DND-41 (cell line): Measurements from ENCODE around the gene NEK7.
"Not testable (repeated sequence)": the region's sequence is repeated elsewhere in the genome, so short reads cannot be mapped to it uniquely, and the experiment has no call there.

Source experiments
- ATAC-seq: fragments of 200-7000 bp; cut with Tn5 transposase; 3 replicates; pipeline ENCODE4 v1.9.1; 2021; ENCODE audit warnings: low read depth; ENCODE audit not compliant: insufficient read depth
- DNase-seq: peaks from one replicate; pipeline ENCODE4 v3.0.0-alpha.2; 2020
- H2AFZ ChIP-seq: 2 replicates; pipeline ENCODE4 v1.6.0; 2012; ENCODE audit warnings: low read depth, low read length
- H3K27ac ChIP-seq: 2 replicates; pipeline ENCODE4 v1.5.1; 2012; ENCODE audit warnings: low read length, inconsistent platforms
- H3K27me3 ChIP-seq: fragments of 200-600 bp; sonication (generic); 2 replicates; pipeline ENCODE4 v1.6.0; 2012; ENCODE audit warnings: low read length, mild to moderate bottlenecking, inconsistent platforms; ENCODE audit not compliant: insufficient read depth, poor library complexity
- H3K36me3 ChIP-seq: 2 replicates; pipeline ENCODE4 v1.5.1; 2012; ENCODE audit warnings: low read length, inconsistent platforms; ENCODE audit not compliant: insufficient read depth
- H3K4me1 ChIP-seq: 2 replicates; pipeline ENCODE4 v1.5.1; 2012; ENCODE audit warnings: mild to moderate bottlenecking, low read length; ENCODE audit not compliant: insufficient read depth
- H3K4me2 ChIP-seq: 2 replicates; pipeline ENCODE4 v1.6.0; 2012; ENCODE audit warnings: mild to moderate bottlenecking, moderate library complexity, low read length, inconsistent platforms; ENCODE audit not compliant: insufficient read depth
- H3K4me3 ChIP-seq, 2 experiments: fragments of 200-600 bp in 1 of 2; shearing (Covaris generic) in 1 of 2; 2 replicates each; pipeline ENCODE4 v1.5.1; 2012 to 2016; ENCODE audit warnings: inconsistent platforms in 2 of 2, low read length in 2 of 2, mild to moderate bottlenecking in 2 of 2, low read depth in 1 of 2, moderate library complexity in 1 of 2
- H3K79me2 ChIP-seq: 2 replicates; pipeline ENCODE4 v1.6.0; 2012; ENCODE audit warnings: low read length, inconsistent platforms; ENCODE audit not compliant: insufficient read depth
- H3K9ac ChIP-seq: 2 replicates; pipeline ENCODE4 v1.6.0; 2012; ENCODE audit warnings: low read depth, mild to moderate bottlenecking, inconsistent platforms, low read length, moderate library complexity
- H3K9me3 ChIP-seq: 2 replicates; pipeline ENCODE4 v1.5.1; 2012; ENCODE audit warnings: low read length, moderate library complexity, mild to moderate bottlenecking, inconsistent platforms; ENCODE audit not compliant: insufficient read depth, severe bottlenecking
- H4K20me1 ChIP-seq: 2 replicates; pipeline ENCODE4 v1.6.0; 2012; ENCODE audit warnings: low read length; ENCODE audit not compliant: insufficient read depth
- CTCF ChIP-seq: IDR thresholded peaks from 2 replicates; pipeline ENCODE4 v1.5.1; 2012; ENCODE audit warnings: borderline replicate concordance, low read length, moderate library complexity, mild to moderate bottlenecking; ENCODE audit not compliant: poor library complexity, severe bottlenecking; ENCODE audit errors: extremely low read depth
- EZH2 ChIP-seq: IDR thresholded peaks from 3 replicates; pipeline ENCODE4 v1.6.1; 2012; ENCODE audit warnings: borderline replicate concordance, low read depth, mild to moderate bottlenecking, moderate library complexity, low read length, inconsistent platforms; ENCODE audit not compliant: severe bottlenecking

Gene NEK7

GRCh38 chr1:198186916-198187580 lies 30.2 kb downstream of the NEK7 start:
- Histone ChIP-seq H3K79me2 (peaks cover 100% of the 10 kb centered on the region), H3K9ac (no peak overlapping the region), H3K36me3 (no peaks in the 10 kb centered on the region), H3K27me3 (no peaks in the 10 kb centered on the region), H4K20me1 (peaks cover 20% of the 10 kb centered on the region; the same call in 1 of the 2 replicates), H3K9me3 (no peaks in the 10 kb centered on the region), H2AFZ (no peak overlapping the region), H3K4me1 (peaks cover 82% of the 10 kb centered on the region), H3K4me2 (peak overlapping the region; percentile 31; the same call in 1 of the 2 replicates), H3K4me3 (no peak overlapping the region), H3K27ac (peak overlapping the region; percentile 43)
- DNase-seq: no peak
- no peak for ATAC-seq
- TF ChIP-seq CTCF (no peak), EZH2 (no peak)

GRCh38 chr1:198187973-198188588 lies 31.3 kb downstream of the NEK7 start:
- peak; percentile 33 for DNase-seq

GRCh38 chr1:198191117-198191516 lies 34.3 kb downstream of the NEK7 start:
- Histone ChIP-seq H3K4me3 (no peak overlapping the region), H4K20me1 (peaks cover 20% of the 10 kb centered on the region; the same call in 1 of the 2 replicates), H3K4me1 (peaks cover 50% of the 10 kb centered on the region), H2AFZ (no peak overlapping the region), H3K27ac (no peak overlapping the region), H3K36me3 (no peaks in the 10 kb centered on the region), H3K9me3 (no peaks in the 10 kb centered on the region), H3K9ac (no peak overlapping the region), H3K4me2 (no peak overlapping the region), H3K27me3 (no peaks in the 10 kb centered on the region), H3K79me2 (peaks cover 100% of the 10 kb centered on the region)
- ATAC-seq (no peak), DNase-seq (no peak)
- no peak for TF ChIP-seq CTCF

More at GRCh38 chr1:198187973-198188588, 31.3 kb downstream of the NEK7 start:
- no peak for TF ChIP-seq EZH2
- no peak for TF ChIP-seq CTCF
- Histone ChIP-seq H3K9me3 (no peaks in the 10 kb centered on the region), H3K4me2 (peak overlapping the region; percentile 31; the same call in 1 of the 2 replicates), H3K4me1 (peaks cover 74% of the 10 kb centered on the region), H3K79me2 (peaks cover 100% of the 10 kb centered on the region), H3K27me3 (no peaks in the 10 kb centered on the region), H3K4me3 (no peak overlapping the region), H3K9ac (no peak overlapping the region), H2AFZ (no peak overlapping the region), H4K20me1 (peaks cover 20% of the 10 kb centered on the region; the same call in 1 of the 2 replicates), H3K27ac (peak overlapping the region; percentile 43), H3K36me3 (no peaks in the 10 kb centered on the region)
- peak; percentile 75 for ATAC-seq

- H3K4me3 ChIP-seq, H3K4me2 ChIP-seq, H3K27me3 ChIP-seq, H3K9ac ChIP-seq, H2AFZ ChIP-seq, H3K27ac ChIP-seq, H3K36me3 ChIP-seq, DNase-seq, H3K9me3 ChIP-seq, ATAC-seq: not testable (repeated sequence)
- Histone ChIP-seq H3K79me2 (peaks cover 100% of the 10 kb centered on the region), H4K20me1 (peaks cover 25% of the 10 kb centered on the region), H3K4me1 (peaks cover 47% of the 10 kb centered on the region)
These were observed 37.1 kb downstream of the NEK7 start for GRCh38 chr1:198193871-198194270.
